Measurements from ENCODE around the gene MYCBPAP. TPM values are rescaled to one million over a fixed set of nuclear protein-coding genes. Genes with fewer than 3 reads are reported as not detected.

The MYCBPAP gene
- total RNA-seq, 2 donors from 2014 or later: 0.16 to 0.19 TPM

DNA sequence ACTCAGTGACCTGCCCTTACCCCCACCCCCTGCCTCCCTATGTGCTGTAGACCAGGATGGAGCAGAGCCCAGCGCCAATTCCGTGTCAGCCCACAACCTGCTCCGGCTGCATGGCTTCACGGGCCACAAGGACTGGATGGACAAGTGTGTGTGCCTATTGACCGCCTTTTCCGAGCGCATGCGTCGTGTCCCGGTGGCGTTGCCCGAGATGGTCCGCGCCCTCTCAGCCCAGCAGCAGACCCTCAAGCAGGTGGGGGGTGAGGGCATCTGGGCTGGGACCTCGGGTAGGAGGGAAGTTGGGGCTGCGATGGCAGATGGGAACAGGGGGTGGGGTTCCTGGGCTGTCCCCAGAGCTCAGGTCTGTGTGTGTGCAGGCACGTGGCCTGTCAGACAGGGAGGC is 46.0 kb downstream of the MYCBPAP start:
- DNase-seq (ENCODE audit: low spot score): no peak
- Histone ChIP-seq H3K36me3 (peaks cover 4% of the 10 kb centered on the region), H3K4me3 (no peak overlapping the region), H3K27me3 (no peaks in the 10 kb centered on the region), H3K4me1 (peaks cover 0 to 18% of the 10 kb centered on the region in 2 donors), H3K27ac (no peak overlapping the region), H3K9me3 (no peaks in the 10 kb centered on the region)
- TF ChIP-seq, protein P1, sequence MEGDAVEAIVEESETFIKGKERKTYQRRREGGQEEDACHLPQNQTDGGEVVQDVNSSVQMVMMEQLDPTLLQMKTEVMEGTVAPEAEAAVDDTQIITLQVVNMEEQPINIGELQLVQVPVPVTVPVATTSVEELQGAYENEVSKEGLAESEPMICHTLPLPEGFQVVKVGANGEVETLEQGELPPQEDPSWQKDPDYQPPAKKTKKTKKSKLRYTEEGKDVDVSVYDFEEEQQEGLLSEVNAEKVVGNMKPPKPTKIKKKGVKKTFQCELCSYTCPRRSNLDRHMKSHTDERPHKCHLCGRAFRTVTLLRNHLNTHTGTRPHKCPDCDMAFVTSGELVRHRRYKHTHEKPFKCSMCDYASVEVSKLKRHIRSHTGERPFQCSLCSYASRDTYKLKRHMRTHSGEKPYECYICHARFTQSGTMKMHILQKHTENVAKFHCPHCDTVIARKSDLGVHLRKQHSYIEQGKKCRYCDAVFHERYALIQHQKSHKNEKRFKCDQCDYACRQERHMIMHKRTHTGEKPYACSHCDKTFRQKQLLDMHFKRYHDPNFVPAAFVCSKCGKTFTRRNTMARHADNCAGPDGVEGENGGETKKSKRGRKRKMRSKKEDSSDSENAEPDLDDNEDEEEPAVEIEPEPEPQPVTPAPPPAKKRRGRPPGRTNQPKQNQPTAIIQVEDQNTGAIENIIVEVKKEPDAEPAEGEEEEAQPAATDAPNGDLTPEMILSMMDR (IDR thresholded peaks at IDR 0.05): no peak

DNA sequence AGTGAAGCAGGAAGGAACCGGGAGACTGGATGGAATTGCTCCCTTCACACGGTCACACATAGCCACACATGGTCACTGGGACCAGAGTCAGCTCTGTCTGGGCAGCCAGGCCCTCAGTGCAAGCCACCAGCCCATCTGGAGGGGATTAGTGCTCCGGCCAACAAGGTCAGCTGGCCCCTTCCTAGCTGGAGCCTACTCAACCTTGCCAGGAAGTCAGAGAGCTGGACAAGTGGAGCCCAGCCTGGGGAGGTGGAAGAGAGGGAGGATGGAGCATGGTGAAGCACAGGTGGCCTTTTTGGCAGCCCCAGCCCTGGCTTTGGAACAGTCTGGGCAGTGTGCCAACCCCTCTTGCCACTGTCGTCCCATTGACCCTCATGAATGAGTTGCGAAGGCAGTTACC is 48.6 kb downstream of the MYCBPAP start:
- H3K9me3 ChIP-seq: no peaks in the 10 kb centered on the region
- H3K27ac ChIP-seq: no peak overlapping the region
- H3K4me1 ChIP-seq: peaks cover 0 to 41% of the 10 kb centered on the region in 2 donors
- peaks cover 4% of the 10 kb centered on the region for H3K36me3 ChIP-seq
- H3K4me3 ChIP-seq: no peak overlapping the region
- no peak for DNase-seq (ENCODE audit: low spot score)
- H3K27me3 ChIP-seq: peaks cover 0 to 13% of the 10 kb centered on the region in 2 donors
- TF ChIP-seq, protein P1 (IDR thresholded peaks at IDR 0.05): no peak

- Histone ChIP-seq H3K27me3 (peaks cover 0 to 20% of the 10 kb centered on the region in 2 donors), H3K4me3 (no peak overlapping the region), H3K4me1 (peaks cover 0 to 48% of the 10 kb centered on the region in 2 donors), H3K27ac (no peak overlapping the region), H3K36me3 (peaks cover 4% of the 10 kb centered on the region), H3K9me3 (no peaks in the 10 kb centered on the region)
- TF ChIP-seq, protein P1 (IDR thresholded peaks at IDR 0.05): no peak
- DNase-seq (ENCODE audit: low spot score): no peak
Measured at GRCh38 chr17:50557630-50558029, 49.4 kb downstream of the MYCBPAP start.

- Histone ChIP-seq H3K27me3 (peaks cover 0 to 20% of the 10 kb centered on the region in 2 donors), H3K4me1 (peaks cover 0 to 48% of the 10 kb centered on the region in 2 donors), H3K9me3 (no peaks in the 10 kb centered on the region), H3K27ac (no peak overlapping the region), H3K4me3 (no peak overlapping the region), H3K36me3 (peaks cover 4% of the 10 kb centered on the region)
- no peak for DNase-seq (ENCODE audit: low spot score)
- TF ChIP-seq, protein P1 (IDR thresholded peaks at IDR 0.05): no peak
Measured at GRCh38 chr17:50558091-50558490, 49.9 kb downstream of the MYCBPAP start.

GRCh38 chr17:50558581-50558940 is 50.3 kb downstream of the MYCBPAP start:
- H3K27me3 ChIP-seq: peaks cover 0 to 20% of the 10 kb centered on the region in 2 donors
- peaks cover 0 to 48% of the 10 kb centered on the region in 2 donors for H3K4me1 ChIP-seq
- no peak overlapping the region for H3K4me3 ChIP-seq
- TF ChIP-seq, protein P1 (IDR thresholded peaks at IDR 0.05): no peak
- H3K36me3 ChIP-seq: peaks cover 4% of the 10 kb centered on the region
- no peaks in the 10 kb centered on the region for H3K9me3 ChIP-seq
- H3K27ac ChIP-seq: no peak overlapping the region
- DNase-seq (ENCODE audit: low spot score): no peak

- no peak for DNase-seq (ENCODE audit: low spot score)
- Histone ChIP-seq H3K27me3 (peaks cover 0 to 20% of the 10 kb centered on the region in 2 donors), H3K4me1 (peaks cover 0 to 48% of the 10 kb centered on the region in 2 donors), H3K9me3 (no peaks in the 10 kb centered on the region), H3K27ac (no peak overlapping the region), H3K36me3 (peaks cover 4% of the 10 kb centered on the region), H3K4me3 (peak overlapping the region in 1 of 2 donors; percentile 65)
- TF ChIP-seq, protein P1 (IDR thresholded peaks at IDR 0.05): no peak
Measured at GRCh38 chr17:50558941-50559614, 50.8 kb downstream of the MYCBPAP start.
